GM18868 (cell line): ENCODE results near the gene MUC6.

Experiments used
- ATAC-seq: cut with Tn5 transposase; IDR thresholded peaks from one replicate; pipeline ENCODE4 v1.9.1; 2021; ENCODE audit warnings: mild to moderate bottlenecking, moderate library complexity; ENCODE audit not compliant: unreplicated experiment

Gene MUC6

GRCh38 chr11:971092-971690 lies 65.3 kb downstream of the MUC6 start:
- no peak for ATAC-seq

GRCh38 chr11:970319-970871 lies 66.1 kb downstream of the MUC6 start:
- ATAC-seq = no peak

- no peak for ATAC-seq
Measured at GRCh38 chr11:969651-970205, 66.8 kb downstream of the MUC6 start.

- ATAC-seq = no peak
Measured at GRCh38 chr11:968822-969221, 67.7 kb downstream of the MUC6 start.

- no peak for ATAC-seq
Measured at GRCh38 chr11:967995-968751, 68.3 kb downstream of the MUC6 start.

- no peak for ATAC-seq
Measured at GRCh38 chr11:965206-965775, 71.2 kb downstream of the MUC6 start.

- ATAC-seq = no peak
Measured at GRCh38 chr11:963852-964251, 72.7 kb downstream of the MUC6 start.
